ENCODE data around the gene COL6A5. TPM values are rescaled to one million over a fixed set of nuclear protein-coding genes. Genes with fewer than 3 reads are reported as not detected.
"Not testable (repeated sequence)": the region's sequence is repeated elsewhere in the genome, so short reads cannot be mapped to it uniquely, and the experiment has no call there.

The COL6A5 gene
- polyA plus RNA-seq, 1 donor = 0.13 TPM

DNA sequence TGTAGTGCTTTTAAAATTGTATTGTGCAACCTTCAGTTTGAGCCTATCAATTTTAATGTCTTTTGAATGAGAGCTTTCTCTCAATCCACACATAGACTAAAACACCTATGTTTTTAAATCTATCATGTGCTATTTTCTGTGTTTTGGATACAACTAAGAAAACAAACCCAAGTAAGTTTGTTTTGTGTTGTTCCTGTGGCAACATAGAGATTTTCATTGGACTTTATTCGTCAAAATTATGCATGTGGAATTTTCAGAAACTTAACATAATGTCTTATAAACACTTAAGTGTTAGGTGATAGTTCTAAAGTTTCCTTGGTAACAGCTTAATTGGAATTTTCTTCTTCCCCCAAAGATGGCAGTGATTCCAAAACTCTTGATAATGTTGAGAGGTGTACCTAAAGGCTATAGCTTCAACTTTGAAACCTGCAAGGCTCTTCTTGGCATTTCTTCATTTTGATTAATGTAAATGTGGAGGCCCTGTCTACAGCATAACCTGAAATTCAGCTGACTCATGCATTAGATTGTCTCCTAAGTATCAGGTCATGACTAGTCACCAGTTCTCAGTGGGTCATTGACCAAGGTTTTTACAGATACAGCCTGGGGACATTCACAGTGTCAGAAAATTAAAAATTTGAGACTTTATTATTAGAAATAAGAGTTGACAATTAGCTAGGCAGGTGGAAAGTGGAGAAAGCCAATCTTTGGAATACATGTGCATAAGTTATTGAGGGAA lies 44.4 kb downstream of the COL6A5 start:
- no peak for DNase-seq (ENCODE audit: low read depth)

DNA sequence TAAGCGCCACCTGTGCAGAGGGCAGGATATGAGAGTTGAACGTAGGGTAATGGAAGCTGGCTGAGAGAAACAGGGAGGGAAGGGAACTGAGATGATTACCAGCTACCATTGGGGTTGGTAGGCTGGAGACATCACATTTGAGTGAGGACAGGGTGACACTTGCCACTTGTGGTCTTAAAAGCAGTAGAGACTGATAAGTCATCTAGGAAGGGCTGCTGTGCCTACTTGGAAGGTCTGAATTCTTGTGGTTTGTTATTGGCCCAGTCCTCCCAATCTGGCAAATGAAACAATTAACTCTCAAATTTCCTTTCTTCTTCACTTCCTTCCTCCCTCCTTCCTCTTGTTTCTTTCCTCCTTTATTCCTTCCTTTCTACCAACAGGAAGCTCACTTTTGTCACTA lies 46.8 kb downstream of the COL6A5 start:
- no peak for DNase-seq (ENCODE audit: low read depth)

DNA sequence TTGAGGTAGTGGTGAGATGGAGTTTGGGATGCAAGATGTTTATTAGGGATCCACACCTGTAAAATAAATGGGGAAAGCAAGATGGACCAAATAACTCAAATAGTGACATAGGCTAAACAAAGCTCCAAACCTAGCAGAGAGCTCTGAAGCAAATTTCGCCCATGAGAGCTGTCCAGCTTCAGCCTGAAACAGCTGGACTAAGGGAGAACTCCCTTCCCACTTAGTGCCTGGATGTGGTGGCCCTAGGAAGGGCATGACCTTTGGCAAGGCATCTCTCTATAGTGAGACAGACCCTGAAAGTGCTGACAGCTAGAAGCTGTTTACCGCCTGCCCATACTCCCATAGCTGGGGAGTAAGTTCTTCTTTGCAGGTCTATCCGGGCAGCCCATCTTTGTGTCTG lies 48.1 kb downstream of the COL6A5 start:
- no peak for DNase-seq (ENCODE audit: low read depth)

DNA sequence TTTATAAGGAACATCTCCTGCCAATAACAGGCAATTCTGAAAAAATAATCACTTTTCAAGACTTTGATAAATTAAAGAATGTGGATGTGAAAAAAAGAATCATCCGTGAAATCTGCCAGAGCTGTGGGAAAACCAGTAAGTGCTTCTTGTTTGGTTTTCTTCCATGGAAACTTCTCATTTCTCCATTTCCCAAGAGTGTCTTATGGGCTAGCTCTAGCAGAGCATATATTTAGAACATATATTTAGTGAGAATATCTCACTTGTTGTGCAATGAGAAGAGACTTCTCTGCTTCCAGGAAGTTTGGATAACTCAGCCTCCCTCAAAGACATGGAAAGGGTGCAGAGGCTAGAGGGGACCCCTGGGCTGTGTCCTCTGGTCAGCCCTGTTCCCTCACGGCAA lies 49.9 kb downstream of the COL6A5 start:
- no peak for DNase-seq (ENCODE audit: low read depth)

DNA sequence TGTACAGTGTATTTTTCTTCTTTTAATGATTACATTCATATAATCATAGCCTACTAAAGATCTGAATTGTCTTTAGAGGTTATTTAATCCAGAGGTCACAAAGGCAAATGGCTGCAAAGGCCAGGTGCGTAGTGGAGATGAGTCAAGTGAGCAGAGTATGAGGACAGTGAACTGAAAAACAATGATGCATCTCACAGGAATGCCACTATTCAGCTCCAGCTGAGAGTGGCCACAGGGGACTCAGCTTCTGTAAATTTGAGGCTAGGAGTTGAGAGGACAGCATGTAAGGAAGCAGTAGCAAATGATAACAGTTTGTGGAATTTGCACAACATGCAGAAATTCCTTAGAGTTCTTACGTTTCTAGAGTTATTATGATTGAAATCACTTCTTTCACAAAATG lies 50.4 kb downstream of the COL6A5 start:
- peak; percentile 44 for DNase-seq (ENCODE audit: low read depth)

DNA sequence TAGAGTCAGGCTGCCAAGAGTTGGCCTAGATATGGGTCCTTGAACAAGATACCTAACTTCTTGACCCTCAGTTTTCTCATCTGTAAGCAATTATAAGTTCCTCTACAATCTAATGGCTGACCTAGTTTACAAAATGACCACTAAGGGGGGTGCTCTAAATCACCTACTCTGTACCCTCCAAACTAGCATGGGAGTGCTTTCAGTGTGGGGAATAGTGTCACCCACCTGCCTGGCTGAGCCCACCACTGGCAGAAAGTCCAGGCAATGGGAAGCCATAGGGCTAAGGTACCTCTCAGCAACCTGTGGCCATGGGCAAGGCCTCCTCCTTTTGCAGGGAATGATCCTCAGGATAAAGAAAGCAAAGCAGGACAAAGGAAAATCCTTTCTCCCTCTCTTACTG lies 58.9 kb downstream of the COL6A5 start:
- DNase-seq (ENCODE audit: low read depth) = no peak

DNA sequence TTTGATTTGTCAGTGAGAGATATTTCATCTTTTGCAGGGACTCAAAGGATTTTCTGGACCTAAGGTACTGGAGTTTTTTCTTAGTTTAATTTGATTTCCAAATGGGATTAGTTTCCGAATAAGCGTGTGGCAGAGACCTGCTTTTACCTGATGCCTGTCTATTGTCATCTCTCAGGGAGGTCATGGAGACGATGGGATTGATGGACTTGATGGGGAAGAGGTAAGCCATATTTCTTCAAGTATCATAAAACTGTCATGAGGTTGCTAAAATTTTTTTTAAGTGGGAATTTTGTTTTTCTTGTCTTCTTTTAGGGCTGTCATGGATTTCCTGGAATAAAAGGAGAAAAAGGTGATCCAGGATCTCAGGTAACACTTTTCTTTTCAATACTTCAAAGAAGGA lies 60.5 kb downstream of the COL6A5 start:
- DNase-seq (ENCODE audit: low read depth) = no peak

DNA sequence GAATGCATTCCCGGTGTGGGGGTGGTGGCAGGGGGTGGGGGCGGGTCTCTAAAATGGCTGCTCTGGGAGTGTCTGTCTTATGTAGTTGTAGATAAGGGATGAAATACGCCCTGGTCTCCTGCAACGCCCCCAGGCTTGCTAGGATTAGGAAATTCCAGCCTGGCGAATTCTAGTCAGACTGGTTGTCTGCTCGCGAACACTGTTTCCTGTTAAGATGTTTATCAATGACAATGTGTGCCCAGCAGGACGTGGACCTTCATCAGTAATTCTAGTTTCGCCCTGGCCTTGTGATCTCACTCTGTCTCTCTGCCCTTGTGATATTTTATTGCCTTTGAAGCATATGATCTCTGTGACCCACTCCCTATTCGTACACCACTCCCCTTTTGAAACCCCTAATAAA lies 62.8 kb downstream of the COL6A5 start:
- DNase-seq (ENCODE audit: low read depth) = not testable (repeated sequence)

DNA sequence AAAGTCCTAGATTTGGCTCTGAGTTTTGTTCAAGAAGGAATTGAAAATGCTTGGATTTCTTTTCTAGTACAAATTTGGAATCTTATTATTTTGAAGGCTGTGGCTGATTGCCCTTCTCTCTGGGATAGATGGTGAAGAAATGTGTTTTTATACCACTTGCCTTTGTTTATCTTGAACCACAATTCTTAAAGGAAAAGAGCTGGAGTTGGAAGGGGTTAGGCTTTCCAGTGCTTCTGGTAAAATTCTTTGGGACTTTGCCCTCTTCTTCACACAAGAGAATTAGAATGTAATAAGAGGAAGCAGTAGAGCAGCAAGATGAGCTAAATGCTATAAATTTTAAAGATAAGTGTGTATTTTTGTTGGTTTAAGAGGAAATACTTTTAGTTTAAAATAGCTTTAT lies 65.8 kb downstream of the COL6A5 start:
- no peak for DNase-seq (ENCODE audit: low read depth)

DNA sequence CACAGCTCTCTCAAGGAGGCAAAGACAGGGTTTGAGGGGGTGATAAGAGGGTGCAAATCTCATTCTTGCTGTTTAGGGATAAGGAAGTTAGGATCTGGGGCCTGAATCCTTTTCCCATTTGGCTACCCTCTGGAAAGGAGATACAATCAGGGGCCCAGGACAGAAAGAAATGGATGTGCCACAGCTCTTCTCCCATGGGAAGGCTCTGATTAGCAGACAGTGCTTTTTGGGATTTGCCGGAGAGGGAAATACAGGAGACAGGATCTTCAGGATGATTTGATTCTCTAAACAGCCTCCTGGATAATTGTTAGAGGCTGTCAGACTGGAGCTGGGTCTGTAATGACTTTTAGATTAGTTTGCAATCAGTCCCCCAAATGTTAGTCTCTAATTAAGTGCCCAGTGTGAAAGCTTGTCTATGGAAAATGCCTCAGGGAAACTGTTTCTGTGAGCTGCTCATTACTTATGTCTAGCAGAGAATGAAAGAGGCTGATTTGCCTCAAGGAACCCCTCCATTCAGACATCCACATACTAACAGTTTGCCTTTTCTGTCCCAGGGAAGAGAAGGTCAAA lies 67.6 kb downstream of the COL6A5 start:
- DNase-seq (ENCODE audit: low read depth) = no peak

DNA sequence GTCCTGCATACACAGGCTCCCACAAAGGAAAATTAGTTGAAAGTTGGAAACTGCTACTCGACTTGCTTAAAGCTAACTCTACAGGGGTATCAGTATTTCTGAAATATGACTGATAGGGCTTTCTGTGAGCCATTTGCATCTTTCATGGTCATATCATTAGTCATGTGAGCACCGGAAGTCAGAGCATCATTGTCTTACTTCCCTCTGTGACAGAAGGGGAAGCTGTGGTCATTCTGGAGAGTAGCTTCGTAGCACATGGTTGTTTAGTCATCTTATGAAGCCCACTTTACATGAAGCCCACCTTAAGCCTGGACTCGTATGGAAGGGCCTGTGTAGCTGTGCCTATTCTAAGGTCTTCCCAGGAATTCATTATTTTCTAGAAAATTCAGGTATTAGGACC lies 69.0 kb downstream of the COL6A5 start:
- no peak for DNase-seq (ENCODE audit: low read depth)

DNA sequence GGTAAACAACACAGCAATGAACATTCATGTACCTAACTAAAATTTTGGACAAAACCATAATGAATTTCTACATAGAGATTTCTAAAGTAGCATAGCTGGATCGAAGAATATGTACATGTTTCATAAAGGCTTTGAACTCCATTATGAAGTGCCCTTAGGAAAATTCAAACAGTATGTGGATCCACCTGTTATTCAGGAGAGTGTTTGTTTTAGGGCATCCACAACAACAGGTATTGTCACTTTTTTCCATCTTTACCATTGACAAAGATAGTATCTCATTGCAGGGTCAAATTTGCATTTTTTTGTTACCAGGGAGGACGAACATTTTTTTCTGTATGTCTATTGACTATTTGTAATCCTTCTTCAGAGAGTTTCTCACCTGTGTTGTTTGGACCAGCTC lies 75.0 kb downstream of the COL6A5 start:
- DNase-seq (ENCODE audit: low read depth) = no peak

DNA sequence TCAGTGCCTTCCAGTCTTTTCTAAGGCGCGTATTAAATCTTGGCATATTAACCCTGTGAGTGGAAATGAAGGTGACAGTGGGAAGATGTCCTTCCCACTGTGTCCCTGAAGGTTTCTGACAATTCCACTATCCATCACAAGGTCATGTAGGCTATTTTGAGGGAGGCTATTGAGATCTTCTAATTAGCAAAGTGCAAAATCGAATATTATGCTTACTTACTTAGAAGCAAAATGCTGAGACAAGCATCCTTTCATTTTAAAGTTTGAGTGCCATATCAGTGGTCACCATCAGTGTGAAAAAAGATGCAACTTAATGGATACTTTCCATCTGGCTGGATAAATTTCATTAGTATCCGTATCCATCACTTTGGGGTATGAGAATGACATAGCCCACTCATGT lies 77.6 kb downstream of the COL6A5 start:
- no peak for DNase-seq (ENCODE audit: low read depth)

DNA sequence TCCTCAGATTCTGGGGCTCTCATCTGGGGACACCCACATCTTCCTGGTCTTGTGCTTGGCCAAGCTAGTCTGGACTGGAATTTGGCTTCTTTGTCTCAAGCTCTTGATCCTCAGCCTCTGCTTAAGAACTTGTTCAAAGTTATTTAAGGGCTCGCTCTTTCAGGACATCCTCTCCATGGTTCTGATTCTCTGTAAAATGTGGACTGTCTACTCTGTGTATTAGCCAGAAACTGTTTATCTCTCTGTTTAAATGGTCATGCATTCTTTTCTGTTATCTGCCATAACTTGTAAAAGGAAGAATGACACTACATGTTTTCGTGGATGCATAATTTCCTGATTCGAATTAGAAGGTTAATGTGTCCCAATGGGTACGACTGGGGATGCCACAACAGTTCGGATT lies 79.4 kb downstream of the COL6A5 start:
- DNase-seq (ENCODE audit: low read depth) = no peak

DNA sequence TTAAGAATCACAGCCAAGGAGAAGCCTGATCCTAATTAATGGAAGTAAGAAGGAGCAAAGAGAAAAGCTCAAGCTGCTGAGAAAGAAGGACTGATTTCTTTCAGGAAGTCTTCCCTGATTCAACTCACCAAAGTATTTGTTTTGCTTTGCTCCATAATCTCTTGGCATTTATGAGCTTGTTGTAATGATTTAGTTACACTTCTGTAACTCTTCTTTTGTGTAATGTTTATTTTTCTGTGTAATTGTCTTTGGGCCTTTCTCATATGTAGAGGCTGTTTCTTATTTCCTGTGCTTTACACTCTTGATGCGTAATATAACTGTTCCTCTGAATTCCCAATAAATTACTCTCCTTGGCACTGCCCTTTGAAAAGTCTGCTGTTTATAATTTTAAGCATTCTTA lies 80.0 kb downstream of the COL6A5 start:
- no peak for DNase-seq (ENCODE audit: low read depth)

DNA sequence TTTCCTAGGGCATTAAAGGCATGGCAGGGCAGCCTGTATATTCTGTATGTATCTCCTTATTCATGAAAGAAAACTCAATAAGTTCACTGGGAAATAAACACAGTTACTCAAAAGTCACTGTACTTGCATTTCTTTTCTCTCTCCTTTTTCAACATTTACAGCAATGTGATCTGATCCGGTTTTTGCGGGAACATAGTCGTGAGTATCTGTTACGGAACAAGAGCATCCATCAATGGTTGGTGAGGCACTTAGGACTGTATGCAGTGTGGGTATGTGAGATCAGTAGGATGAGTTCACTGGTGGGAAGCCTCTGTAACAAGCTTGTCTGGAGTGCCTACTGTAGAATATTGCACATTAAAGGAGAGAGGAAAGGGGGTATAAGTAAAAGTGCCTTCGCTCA lies 80.7 kb downstream of the COL6A5 start:
- no peak for DNase-seq (ENCODE audit: low read depth)

DNA sequence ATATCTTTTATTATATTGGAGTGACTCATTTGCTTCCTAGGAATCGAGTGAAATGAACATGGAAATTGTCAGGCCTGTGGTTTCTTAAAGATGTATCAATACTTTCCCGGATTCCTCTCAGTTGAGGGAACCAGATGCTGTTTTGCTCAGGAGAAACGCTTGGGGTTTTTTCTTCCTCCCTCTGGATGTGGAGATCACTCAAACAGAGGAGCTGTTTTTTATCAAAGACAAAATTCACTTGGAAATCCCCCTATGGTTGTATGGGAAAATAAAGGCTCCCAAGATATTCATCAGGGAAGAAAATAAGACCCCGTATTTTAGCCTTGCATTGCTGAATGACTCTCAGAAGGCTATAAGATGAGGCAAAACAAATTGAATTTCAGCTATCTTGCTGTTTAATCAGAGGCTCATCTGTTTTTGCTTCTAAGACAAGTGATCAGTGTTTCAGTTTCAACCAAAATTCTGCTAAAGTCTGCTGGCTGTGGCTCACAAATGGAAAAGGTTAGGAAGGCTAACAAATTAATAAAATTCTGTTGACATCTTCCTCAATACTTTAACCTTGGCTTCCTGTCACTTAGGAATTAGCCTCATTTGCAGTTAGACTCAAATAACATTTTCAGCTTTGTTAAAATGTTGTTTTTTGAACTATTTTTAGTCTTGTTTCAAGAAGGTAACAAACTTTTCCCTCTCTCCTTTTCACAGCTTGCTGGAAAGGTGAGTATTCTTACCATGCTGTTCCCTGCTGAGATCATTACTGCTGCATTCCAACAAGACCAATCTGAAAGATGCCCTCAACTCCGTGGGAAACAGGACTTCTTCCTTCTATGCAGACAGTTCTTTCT lies 83.6 kb downstream of the COL6A5 start:
- DNase-seq (ENCODE audit: low read depth) = no peak

DNA sequence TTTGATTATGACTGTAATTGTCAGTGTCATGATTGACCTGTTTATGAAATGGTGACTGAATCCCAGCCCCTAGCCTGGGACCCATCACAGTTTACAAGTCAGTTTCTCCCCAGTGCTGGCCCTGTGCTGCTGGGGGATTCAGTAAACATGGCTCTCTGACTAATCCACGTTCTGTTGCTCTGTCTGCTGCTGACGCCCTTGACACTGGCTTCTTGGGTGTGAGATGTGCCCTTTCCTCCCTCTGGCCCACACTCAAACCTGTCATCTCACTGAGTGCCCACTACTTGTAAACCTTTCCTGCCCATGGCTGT lies 84.2 kb downstream of the COL6A5 start:
- DNase-seq (ENCODE audit: low read depth) = no peak

DNA sequence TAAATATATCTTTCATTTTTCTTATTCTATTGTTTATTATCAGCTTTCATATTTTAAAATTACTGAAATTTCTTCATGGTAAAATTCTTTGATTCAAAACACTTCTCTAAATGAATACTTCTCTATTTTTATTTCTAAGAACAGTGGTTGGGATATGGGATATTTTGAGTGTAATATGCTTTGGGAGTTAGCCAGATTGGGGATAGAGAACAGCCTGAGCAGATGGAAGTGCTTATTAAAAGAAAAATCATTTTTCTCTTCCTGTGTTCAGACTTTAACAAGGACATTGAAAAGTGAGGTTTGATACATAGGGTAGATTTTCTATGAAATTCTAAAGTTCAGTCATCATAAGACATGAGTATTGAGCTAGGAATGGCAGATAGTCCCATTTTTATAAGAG lies 84.8 kb downstream of the COL6A5 start:
- DNase-seq (ENCODE audit: low read depth) = peak; percentile 46

DNA sequence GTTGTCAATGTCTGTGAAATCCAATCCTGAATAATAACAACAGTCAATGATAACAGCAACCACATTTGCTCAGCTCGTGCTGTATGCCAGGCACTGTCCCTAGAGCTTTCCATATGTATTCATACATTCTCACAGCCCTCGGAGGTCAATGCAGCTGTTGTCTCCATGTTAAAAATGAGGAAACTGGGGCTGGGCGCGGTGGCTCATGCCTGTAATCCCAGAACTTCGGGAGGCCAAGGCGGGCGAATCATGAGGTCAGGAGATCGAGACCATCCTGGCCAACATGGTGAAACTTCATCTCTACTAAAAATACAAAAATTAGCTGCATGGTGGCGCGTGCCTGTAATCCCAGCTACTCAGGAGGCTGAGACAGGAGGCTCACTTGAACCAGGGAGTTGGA lies 86.6 kb downstream of the COL6A5 start:
- DNase-seq (ENCODE audit: low read depth) = not testable (repeated sequence)

DNA sequence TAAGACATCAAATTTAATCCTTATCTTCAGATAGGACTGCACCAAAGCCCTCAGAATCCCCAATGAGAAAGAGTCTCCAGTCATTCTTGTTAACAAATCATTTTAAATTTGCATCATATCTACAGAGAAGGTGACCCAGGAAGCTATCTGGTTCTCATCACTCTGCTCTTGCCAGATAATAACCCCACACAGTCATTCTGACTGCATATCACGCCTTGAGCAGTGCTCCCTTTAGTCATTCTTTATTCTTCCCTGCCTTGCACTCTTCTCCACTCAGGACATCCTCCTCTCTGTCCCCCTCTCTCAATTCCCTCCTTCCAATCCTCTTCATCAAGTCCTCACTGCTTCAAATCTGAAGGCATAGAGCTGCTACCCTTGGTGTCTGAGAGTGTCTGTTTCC lies 87.8 kb downstream of the COL6A5 start:
- no peak for DNase-seq (ENCODE audit: low read depth)

DNA sequence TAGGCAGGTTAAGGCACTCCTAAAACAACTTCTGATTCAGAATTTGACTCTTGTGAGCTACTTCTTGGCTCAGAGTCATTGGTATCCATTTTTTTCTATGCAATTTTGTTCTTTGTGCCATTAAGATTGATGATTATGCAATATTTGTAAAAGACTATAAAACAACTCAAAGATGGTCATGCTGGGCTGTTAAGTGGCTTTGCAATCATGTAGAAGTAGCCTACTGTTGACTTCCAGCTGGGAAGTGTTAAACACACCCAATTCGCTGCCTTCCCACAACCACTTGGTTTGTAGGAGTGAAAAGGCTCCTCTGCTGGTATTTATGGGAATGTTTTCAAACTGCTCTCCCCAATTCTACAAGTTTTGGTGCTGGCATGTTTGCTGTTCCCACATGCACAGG lies 96.8 kb downstream of the COL6A5 start:
- no peak for DNase-seq (ENCODE audit: low read depth)

DNA sequence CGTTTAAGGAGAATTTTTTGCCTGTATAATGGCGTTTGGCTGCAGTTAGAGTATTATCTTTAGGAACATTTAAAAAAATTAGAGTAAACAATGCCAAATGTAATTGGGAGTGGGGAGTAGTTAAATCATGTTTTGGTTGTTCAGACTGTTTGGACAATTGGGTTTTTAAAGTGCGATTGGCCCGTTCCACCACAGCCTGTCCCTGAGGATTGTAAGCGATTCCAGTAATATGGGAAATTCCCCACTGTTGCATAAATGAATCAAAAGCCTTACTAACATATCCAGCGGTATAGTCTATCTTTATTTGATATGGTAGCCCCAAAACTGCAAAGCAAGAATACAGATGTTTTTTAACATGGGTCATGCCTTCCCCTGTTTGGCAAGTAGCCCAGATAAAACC lies 101.4 kb downstream of the COL6A5 start:
- DNase-seq (ENCODE audit: low read depth) = not testable (repeated sequence)
